Hepatocyte (in vitro differentiated cells): ENCODE results near the gene GADD45G. TPM values are rescaled to one million over a fixed set of nuclear protein-coding genes. Genes with fewer than 3 reads are reported as not detected.

Experiments used
- DNase-seq: peaks from one replicate; pipeline ENCODE4 v3.0.0-alpha.2; 2016; ENCODE audit warnings: low spot score
- H2AFZ ChIP-seq: fragments of 200-600 bp; sonication (generic); 2 replicates; pipeline ENCODE4 v1.6.0; 2016; ENCODE audit warnings: antibody characterized with exemption, mild to moderate bottlenecking
- H3K27ac ChIP-seq: fragments of 200-600 bp; sonication (generic); 2 replicates; pipeline ENCODE4 v1.5.1; 2016; ENCODE audit warnings: mild to moderate bottlenecking
- H3K27me3 ChIP-seq: fragments of 200-600 bp; sonication (generic); 2 replicates; pipeline ENCODE4 v1.6.1; 2016
- H3K36me3 ChIP-seq: fragments of 200-600 bp; sonication (generic); replicated peaks from 2 replicates; pipeline ENCODE4 v1.5.1; 2016; ENCODE audit warnings: low read depth; ENCODE audit not compliant: insufficient read depth
- H3K4me1 ChIP-seq: fragments of 200-600 bp; sonication (generic); 2 replicates; pipeline ENCODE4 v1.5.1; 2016; ENCODE audit warnings: mild to moderate bottlenecking, moderate library complexity; ENCODE audit not compliant: insufficient read depth
- H3K4me2 ChIP-seq: fragments of 200-600 bp; sonication (generic); 2 replicates; pipeline ENCODE4 v1.6.0; 2016
- H3K4me3 ChIP-seq: fragments of 200-600 bp; sonication (generic); 2 replicates; pipeline ENCODE4 v1.5.1; 2016; ENCODE audit warnings: mild to moderate bottlenecking
- H3K79me2 ChIP-seq: fragments of 200-600 bp; sonication (generic); 2 replicates; pipeline ENCODE4 v1.6.0; 2017; ENCODE audit warnings: mild to moderate bottlenecking
- H3K9me2 ChIP-seq: fragments of 200-600 bp; sonication (generic); replicated peaks from 2 replicates; pipeline ENCODE4 v1.6.0; 2017; ENCODE audit warnings: mild to moderate bottlenecking; ENCODE audit not compliant: insufficient read depth
- H3K9me3 ChIP-seq: fragments of 200-600 bp; sonication (generic); 2 replicates; pipeline ENCODE4 v1.5.1; 2016; ENCODE audit warnings: low read depth, mild to moderate bottlenecking
- H4K20me1 ChIP-seq: fragments of 200-600 bp; sonication (generic); 2 replicates; pipeline ENCODE4 v1.6.0; 2016; ENCODE audit warnings: mild to moderate bottlenecking; ENCODE audit not compliant: insufficient read depth, poor library complexity, severe bottlenecking
- EZH2 ChIP-seq: fragments of 200-600 bp; sonication (generic); IDR thresholded peaks from 2 replicates; pipeline ENCODE4 v1.6.1; 2016; ENCODE audit warnings: antibody characterized with exemption, mild to moderate bottlenecking, borderline replicate concordance
- EZH2phosphoT487 ChIP-seq: fragments of 200-600 bp; sonication (generic); IDR thresholded peaks from one replicate; pipeline ENCODE4 v1.6.1; 2018; ENCODE audit warnings: antibody characterized with exemption, mild to moderate bottlenecking, low read depth, moderate library complexity; ENCODE audit not compliant: unreplicated experiment, severe bottlenecking
- WGBS: methylation state at CpG from one replicate; pipeline ENCODE4 v1.1.6; 2016; ENCODE audit warnings: low lambda C conversion rate; ENCODE audit errors: missing lambda C conversion rate; 5-methylcytosine and 5-hydroxymethylcytosine counted together
- polyA plus RNA-seq: library from polyadenylated mRNA; unstranded; fragments of >200 nt; fragmentation: Nextera tagmentation; extraction: Ambion mirVana; gene quantifications from 2 replicates; pipeline ENCODE4 v1.2.1, GENCODE V29; 2016
- total RNA-seq: library from RNA; depleted of rRNA; stranded (reverse); fragments of >200 nt; gene quantifications from 2 replicates; pipeline ENCODE4 v1.2.3, GENCODE V29; 2014
- TF ChIP-seq, protein P1 (sequence below): fragments of 200-600 bp; sonication (generic); IDR thresholded peaks from 2 replicates; pipeline ENCODE4 v1.5.1; 2016; ENCODE audit warnings: antibody characterized with exemption, mild to moderate bottlenecking; ENCODE audit not compliant: poor library complexity

Gene GADD45G
- total and polyA plus RNA-seq, 2 experiments from 2014 or later = 15.7 to 45.1 TPM

GRCh38 chr9:89590415-89590814 lies 14.4 kb upstream of the GADD45G start:
- H3K4me1 ChIP-seq = no peaks in the 10 kb centered on the region
- WGBS = 96% methylated on average over 2 of the region's 2 CpGs
- no peaks in the 10 kb centered on the region for H3K9me3 ChIP-seq
- no peaks in the 10 kb centered on the region for H3K9me2 ChIP-seq
- no peaks in the 10 kb centered on the region for H4K20me1 ChIP-seq
- H3K27ac ChIP-seq = no peak overlapping the region
- no peak overlapping the region for H3K4me3 ChIP-seq
- no peak overlapping the region for H2AFZ ChIP-seq
- DNase-seq = no peak
- no peaks in the 10 kb centered on the region for H3K79me2 ChIP-seq
- no peaks in the 10 kb centered on the region for H3K27me3 ChIP-seq
- no peaks in the 10 kb centered on the region for H3K36me3 ChIP-seq
- no peak overlapping the region for H3K4me2 ChIP-seq
- TF ChIP-seq EZH2phosphoT487 (no peak), EZH2 (no peak)
- TF ChIP-seq, protein P1, sequence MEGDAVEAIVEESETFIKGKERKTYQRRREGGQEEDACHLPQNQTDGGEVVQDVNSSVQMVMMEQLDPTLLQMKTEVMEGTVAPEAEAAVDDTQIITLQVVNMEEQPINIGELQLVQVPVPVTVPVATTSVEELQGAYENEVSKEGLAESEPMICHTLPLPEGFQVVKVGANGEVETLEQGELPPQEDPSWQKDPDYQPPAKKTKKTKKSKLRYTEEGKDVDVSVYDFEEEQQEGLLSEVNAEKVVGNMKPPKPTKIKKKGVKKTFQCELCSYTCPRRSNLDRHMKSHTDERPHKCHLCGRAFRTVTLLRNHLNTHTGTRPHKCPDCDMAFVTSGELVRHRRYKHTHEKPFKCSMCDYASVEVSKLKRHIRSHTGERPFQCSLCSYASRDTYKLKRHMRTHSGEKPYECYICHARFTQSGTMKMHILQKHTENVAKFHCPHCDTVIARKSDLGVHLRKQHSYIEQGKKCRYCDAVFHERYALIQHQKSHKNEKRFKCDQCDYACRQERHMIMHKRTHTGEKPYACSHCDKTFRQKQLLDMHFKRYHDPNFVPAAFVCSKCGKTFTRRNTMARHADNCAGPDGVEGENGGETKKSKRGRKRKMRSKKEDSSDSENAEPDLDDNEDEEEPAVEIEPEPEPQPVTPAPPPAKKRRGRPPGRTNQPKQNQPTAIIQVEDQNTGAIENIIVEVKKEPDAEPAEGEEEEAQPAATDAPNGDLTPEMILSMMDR = no peak

- Histone ChIP-seq H2AFZ (no peak overlapping the region), H4K20me1 (no peaks in the 10 kb centered on the region), H3K9me3 (no peaks in the 10 kb centered on the region), H3K4me1 (no peaks in the 10 kb centered on the region), H3K27ac (no peak overlapping the region), H3K4me2 (no peak overlapping the region), H3K79me2 (no peaks in the 10 kb centered on the region), H3K27me3 (no peaks in the 10 kb centered on the region), H3K36me3 (no peaks in the 10 kb centered on the region), H3K4me3 (no peak overlapping the region), H3K9me2 (no peaks in the 10 kb centered on the region)
- WGBS = 90% methylated on average over 15 of the region's 15 CpGs
- TF ChIP-seq EZH2 = no peak
- TF ChIP-seq, protein P1 = no peak
- TF ChIP-seq EZH2phosphoT487 = no peak
- no peak for DNase-seq
Measured at GRCh38 chr9:89591274-89592212, 13.3 kb upstream of the GADD45G start.

GRCh38 chr9:89592213-89592815 lies 12.5 kb upstream of the GADD45G start:
- no peaks in the 10 kb centered on the region for H3K9me2 ChIP-seq
- H3K27me3 ChIP-seq = no peaks in the 10 kb centered on the region
- no peaks in the 10 kb centered on the region for H3K79me2 ChIP-seq
- no peaks in the 10 kb centered on the region for H4K20me1 ChIP-seq
- H3K4me2 ChIP-seq = no peak overlapping the region
- H2AFZ ChIP-seq = no peak overlapping the region
- H3K4me1 ChIP-seq = no peaks in the 10 kb centered on the region
- no peaks in the 10 kb centered on the region for H3K36me3 ChIP-seq
- WGBS = 92% methylated on average over 12 of the region's 12 CpGs
- H3K27ac ChIP-seq = no peak overlapping the region
- no peak overlapping the region for H3K4me3 ChIP-seq
- TF ChIP-seq EZH2 (no peak), EZH2phosphoT487 (no peak)
- TF ChIP-seq, protein P1 = no peak
- no peak for DNase-seq
- H3K9me3 ChIP-seq = no peaks in the 10 kb centered on the region
